Measurements from ENCODE around the gene ICAM1.
A peak's percentile ranks its signal among the peaks of the same experiment; 100 is the strongest.

ICAM1 gene

DNA sequence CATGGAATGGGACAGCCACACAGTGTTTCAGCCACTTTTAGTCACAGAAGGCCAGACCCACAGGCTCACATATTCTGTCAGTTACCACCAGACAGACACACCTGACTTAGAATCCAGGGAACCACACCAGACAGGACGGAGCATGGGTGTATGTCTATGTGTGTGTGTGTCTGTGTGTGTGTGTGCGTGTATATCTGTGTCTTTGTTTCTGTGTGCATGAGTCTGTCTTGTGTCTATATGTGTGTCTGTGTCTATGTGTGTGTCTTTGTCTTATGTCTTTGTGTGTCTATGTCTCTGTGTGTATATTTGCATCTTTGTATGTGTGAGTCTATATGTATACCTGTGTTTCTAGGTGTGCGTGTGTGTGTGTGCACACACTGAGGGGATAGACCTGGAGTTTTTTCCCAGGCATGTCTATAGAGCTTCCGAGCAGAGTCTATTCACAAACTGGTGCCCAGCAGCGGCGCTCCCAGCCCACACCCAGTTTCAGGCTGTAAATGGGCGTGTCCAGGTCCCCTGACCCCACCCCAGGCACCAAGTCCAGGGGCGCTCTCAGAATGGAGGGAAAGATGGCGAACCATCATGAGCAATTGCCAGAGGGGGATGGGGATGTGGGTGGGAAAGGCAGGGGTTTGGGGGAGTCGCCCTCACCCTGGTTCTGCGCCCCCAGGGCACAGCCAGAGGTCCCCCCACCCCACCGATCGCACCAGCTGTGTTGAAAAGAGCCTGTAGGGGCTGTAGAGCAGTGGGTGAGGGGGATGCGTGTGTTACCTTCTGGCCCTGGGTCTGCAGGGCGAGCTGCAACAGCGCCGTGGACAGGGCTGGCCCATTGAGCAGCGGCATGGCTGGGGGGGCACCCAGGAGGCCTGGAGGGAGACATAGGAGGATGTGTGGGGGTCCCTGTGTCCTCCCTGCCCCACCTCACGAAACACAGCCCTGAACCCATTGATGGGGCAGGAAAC lies 51.2 kb downstream of the ICAM1 start:
- DNase-seq (ENCODE audit: low read depth): no peak
- TF ChIP-seq, protein P1, sequence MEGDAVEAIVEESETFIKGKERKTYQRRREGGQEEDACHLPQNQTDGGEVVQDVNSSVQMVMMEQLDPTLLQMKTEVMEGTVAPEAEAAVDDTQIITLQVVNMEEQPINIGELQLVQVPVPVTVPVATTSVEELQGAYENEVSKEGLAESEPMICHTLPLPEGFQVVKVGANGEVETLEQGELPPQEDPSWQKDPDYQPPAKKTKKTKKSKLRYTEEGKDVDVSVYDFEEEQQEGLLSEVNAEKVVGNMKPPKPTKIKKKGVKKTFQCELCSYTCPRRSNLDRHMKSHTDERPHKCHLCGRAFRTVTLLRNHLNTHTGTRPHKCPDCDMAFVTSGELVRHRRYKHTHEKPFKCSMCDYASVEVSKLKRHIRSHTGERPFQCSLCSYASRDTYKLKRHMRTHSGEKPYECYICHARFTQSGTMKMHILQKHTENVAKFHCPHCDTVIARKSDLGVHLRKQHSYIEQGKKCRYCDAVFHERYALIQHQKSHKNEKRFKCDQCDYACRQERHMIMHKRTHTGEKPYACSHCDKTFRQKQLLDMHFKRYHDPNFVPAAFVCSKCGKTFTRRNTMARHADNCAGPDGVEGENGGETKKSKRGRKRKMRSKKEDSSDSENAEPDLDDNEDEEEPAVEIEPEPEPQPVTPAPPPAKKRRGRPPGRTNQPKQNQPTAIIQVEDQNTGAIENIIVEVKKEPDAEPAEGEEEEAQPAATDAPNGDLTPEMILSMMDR (conservative IDR thresholded peaks at IDR 0.05; ENCODE audit: low read depth, low read length): no peak
- no peak overlapping the region for H3K4me3 ChIP-seq (ENCODE audit: low read length)

DNA sequence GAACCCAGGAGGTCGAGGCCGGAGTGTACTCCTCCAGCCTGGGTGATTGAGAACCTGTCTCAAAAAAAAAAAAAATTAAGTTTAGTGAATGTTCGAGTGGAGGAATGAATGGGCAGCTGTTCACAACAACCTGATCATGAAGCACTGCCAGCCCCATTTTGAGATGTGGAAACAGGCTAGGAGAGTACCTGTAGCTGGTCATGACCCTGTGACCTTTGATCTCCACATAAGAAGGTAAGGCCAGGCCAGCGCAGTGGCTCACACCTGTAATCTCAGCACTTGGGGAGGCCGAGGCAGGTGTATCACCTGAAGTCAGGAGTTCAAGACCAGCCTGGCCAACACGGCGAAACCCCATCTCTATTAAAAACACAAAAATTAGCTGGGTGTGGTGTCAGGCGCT lies 54.8 kb downstream of the ICAM1 start:
- TF ChIP-seq, protein P1 (conservative IDR thresholded peaks at IDR 0.05; ENCODE audit: low read depth, low read length): no peak
- DNase-seq (ENCODE audit: low read depth): no peak
- no peak overlapping the region for H3K4me3 ChIP-seq (ENCODE audit: low read length)

DNA sequence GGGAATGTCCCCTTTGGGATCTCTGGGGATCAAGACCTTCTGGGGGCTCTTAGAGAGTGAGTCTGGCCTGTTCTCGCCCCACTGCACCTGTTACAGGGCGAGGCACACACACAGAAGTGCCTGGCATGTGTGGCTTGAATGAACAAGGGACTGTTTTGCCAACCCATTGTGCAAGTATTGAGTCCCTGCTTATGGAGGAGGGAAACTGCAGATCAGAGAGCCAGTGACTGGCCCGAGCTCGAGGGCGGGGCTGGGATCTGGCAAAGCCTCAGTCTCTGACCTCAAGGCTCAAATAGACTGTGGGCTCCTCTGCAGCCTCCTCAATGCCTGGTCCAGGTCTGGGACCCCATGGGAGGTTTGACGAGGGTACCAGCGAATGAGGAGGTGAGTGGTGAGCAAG lies 56.9 kb downstream of the ICAM1 start:
- TF ChIP-seq, protein P1 (conservative IDR thresholded peaks at IDR 0.05; ENCODE audit: low read depth, low read length): no peak
- no peak for DNase-seq (ENCODE audit: low read depth)
- H3K4me3 ChIP-seq (ENCODE audit: low read length): no peak overlapping the region

DNA sequence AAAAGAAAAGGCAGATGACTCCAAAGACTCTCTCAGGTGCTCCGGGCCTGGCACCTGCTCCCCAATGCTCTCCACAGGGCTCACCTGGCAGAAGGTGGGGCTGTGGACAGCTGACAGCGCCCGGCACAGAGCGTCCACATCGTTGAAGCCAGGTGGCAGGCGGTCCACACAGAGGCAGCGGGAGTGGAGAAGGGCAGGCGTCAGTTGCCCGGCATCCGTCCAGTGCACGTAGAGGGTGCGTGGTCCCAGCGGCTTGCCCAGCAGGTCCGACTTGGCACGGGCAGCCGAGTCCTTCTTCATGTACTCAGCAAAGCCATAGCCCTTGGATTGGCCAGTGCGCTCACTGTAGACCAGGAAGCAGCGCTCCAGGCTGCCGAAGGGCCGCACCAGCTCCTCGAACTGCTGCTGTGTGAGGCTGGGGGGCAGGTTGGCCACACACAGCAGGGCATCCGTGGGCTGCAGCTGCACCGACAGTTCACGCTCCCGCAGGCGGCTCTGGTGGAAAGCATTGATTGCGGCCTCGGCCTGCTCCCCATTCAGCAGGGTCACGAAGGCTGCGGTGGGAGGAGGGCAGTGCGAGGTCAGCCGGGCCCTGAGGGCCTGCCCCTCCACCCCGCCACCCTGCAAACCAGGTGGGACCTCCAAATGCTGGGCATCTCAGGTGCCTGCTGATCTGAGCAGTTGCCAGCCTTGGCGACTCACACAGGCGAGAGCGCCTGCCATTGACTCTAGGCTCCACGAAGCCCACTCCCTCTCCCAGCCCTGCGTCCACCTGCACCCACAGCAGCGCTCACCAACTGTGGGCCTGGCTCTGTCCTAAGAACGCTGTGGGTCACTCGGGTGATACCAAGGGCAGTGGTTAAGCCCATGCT lies 57.9 kb downstream of the ICAM1 start:
- H3K4me3 ChIP-seq (ENCODE audit: low read length): no peak overlapping the region
- TF ChIP-seq, protein P1 (conservative IDR thresholded peaks at IDR 0.05; ENCODE audit: low read depth, low read length): no peak
- DNase-seq (ENCODE audit: low read depth): no peak

DNA sequence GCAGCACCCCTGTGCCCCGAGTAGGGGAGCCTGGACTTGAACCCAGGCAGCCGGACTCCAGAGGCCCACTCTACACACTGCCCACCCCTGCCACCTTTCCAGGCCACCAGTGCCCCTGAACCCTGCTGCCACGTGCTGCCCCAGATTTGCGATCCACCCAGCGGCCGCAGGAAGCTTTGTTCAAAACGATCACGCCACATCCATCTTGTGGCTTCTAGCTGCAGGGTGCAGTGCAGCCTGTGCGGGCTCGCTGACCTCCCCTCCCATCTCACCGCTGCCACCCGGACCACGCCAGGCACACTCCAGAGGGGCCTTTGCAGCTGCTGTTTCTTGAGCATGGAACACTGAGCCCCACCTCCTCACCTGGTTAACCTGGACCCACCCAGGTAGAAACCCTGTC lies 58.6 kb downstream of the ICAM1 start:
- TF ChIP-seq, protein P1 (conservative IDR thresholded peaks at IDR 0.05; ENCODE audit: low read depth, low read length): no peak

DNA sequence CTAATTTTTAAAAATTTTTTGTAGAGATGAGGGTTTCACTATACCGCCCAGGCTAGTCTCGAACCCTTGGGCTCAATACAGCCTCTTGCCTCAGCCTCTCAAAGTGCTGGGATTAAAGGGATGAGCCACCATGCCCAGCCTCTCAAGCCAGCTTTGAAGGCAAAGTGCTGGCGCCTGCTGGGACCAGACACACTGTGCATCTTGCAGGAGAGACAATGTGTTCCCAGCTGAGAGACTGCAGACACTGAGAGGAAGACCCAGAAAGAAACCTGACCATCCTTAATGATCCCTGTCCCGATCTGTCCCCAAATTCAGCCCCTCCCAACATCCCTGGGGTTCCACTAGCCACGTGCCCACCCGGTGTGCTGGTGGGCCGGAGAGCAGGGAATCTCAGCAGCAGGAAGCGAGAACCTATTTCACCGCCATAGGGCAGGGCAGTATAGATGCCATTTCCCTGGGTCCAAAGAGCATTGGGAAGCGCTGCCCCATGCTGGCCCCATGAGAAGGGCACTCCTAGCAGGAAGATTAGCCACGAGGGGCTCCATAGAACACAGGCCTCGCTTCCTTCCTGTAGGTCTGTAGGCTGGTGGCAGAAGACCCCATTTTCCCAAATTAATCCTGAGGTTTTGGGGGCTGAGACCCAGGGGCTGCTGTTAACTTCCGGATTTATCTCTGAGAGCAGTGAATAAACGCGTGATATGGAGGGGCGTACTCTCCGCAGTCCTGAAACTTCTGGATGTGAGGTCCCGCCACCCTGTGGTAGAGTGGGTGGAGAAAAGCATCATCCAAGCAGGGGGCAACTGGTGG lies 61.4 kb downstream of the ICAM1 start:
- TF ChIP-seq, protein P1 (conservative IDR thresholded peaks at IDR 0.05; ENCODE audit: low read depth, low read length): peak; percentile 7
- DNase-seq (ENCODE audit: low read depth): no peak
- H3K4me3 ChIP-seq (ENCODE audit: low read length): peak overlapping the region; percentile 89

More for the DNA sequence above, 58.6 kb downstream of the ICAM1 start:
- no peak for DNase-seq (ENCODE audit: low read depth)
- H3K4me3 ChIP-seq (ENCODE audit: low read length): no peak overlapping the region

All from retinal pigment epithelial cell (primary cell).